ENCODE data around the gene STAC3.

DNA sequence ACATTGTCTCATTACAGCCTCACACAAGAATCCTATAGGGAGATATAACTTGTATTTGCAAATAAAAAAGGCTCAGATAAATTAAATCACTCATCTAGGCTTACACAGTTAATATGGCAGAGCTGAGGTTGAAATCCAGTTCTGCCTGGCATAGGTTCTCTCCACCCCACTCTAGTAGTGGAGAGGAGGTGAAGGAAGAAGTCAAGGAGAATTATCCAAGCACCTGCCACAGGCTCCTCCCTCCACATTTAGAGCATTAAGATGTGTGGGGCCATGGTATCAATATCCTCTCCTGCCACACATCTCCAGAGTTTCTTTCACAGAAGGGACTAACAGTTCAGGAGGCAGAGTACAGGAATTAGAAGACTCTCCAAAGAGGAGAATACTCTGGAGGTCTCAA is 22.5 kb upstream of the STAC3 start:
- TF ChIP-seq, protein P1, sequence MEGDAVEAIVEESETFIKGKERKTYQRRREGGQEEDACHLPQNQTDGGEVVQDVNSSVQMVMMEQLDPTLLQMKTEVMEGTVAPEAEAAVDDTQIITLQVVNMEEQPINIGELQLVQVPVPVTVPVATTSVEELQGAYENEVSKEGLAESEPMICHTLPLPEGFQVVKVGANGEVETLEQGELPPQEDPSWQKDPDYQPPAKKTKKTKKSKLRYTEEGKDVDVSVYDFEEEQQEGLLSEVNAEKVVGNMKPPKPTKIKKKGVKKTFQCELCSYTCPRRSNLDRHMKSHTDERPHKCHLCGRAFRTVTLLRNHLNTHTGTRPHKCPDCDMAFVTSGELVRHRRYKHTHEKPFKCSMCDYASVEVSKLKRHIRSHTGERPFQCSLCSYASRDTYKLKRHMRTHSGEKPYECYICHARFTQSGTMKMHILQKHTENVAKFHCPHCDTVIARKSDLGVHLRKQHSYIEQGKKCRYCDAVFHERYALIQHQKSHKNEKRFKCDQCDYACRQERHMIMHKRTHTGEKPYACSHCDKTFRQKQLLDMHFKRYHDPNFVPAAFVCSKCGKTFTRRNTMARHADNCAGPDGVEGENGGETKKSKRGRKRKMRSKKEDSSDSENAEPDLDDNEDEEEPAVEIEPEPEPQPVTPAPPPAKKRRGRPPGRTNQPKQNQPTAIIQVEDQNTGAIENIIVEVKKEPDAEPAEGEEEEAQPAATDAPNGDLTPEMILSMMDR (IDR thresholded peaks at IDR 0.05), result no peak
- TF ChIP-seq POLR2A (IDR thresholded peaks at IDR 0.05), result no peak
